Endothelial cell of umbilical vein (primary cell): ENCODE data around the gene GNA12. TPM values are rescaled to one million over a fixed set of nuclear protein-coding genes. Genes with fewer than 3 reads are reported as not detected.

Source experiments
- BruUV-seq: library from RNA; stranded (reverse); fragments of 400-500 nt; replicated peaks from 2 replicates; lab custom pipeline; 2021; lab: Mats Ljungman, UMichigan
- CTCF ChIA-PET: fragments of 300-600, 350-600 bp; sonication (Branson Sonifier 250); formaldehyde crosslinking; loops from one replicate; lab custom pipeline; 2021; ENCODE audit warnings: antibody characterized with exemption, inconsistent platforms; lab: Charles Lee
- POLR2A ChIA-PET: fragments of 300-600, 350-600 bp; sonication (Branson Sonifier 250); formaldehyde crosslinking; loops from one replicate; lab custom pipeline; 2021; ENCODE audit warnings: antibody characterized with exemption, inconsistent platforms; lab: Charles Lee
- DNase-seq: peaks from one replicate; pipeline ENCODE4 v3.0.0-alpha.2; 2011; ENCODE audit warnings: low read depth, low spot score
- FAIRE-seq: peaks from 2 replicates; lab custom pipeline; 2011; peaks lifted over from hg19 to GRCh38; lab: Jason Lieb, UNC
- H2AFZ ChIP-seq: 2 replicates; pipeline ENCODE4 v1.6.0; 2012; ENCODE audit warnings: low read depth, low read length, control low read depth, inconsistent platforms
- H3K27ac ChIP-seq: 2 replicates; pipeline ENCODE4 v1.5.1; 2011; ENCODE audit warnings: low read depth, mild to moderate bottlenecking, control low read depth, low read length, moderate library complexity; ENCODE audit not compliant: insufficient read depth
- H3K27me3 ChIP-seq, 2 experiments: 2 replicates each; pipeline versions ENCODE4 v1.6.0 to v1.6.1; 2011; ENCODE audit warnings: low read length in 2 of 2, mixed read lengths in 1 of 2; ENCODE audit not compliant: control insufficient read depth in 2 of 2, insufficient read depth in 2 of 2
- H3K36me3 ChIP-seq, 2 experiments: 2 replicates in 1 of 2; 3 replicates in 1 of 2; pipeline ENCODE4 v1.5.1; 2011; ENCODE audit warnings: low read length in 2 of 2, mild to moderate bottlenecking in 1 of 2, moderate library complexity in 1 of 2; ENCODE audit not compliant: control insufficient read depth in 2 of 2, insufficient read depth in 2 of 2; ENCODE audit errors: extremely low read depth in 1 of 2
- H3K4me1 ChIP-seq: 3 replicates; pipeline ENCODE4 v1.5.1; 2011; ENCODE audit warnings: mild to moderate bottlenecking, low read length; ENCODE audit not compliant: control insufficient read depth, insufficient read depth; ENCODE audit errors: extremely low read depth
- H3K4me2 ChIP-seq: 2 replicates; pipeline ENCODE4 v1.6.1; 2011; ENCODE audit warnings: low read length, control low read depth, mixed read lengths; ENCODE audit not compliant: insufficient read depth
- H3K4me3 ChIP-seq, 3 experiments: fragments of 200-600 bp in 1 of 3; sonication (generic), shearing (Covaris generic) in 1 of 3; replicated peaks in 1 of 3; 2 replicates each; pipeline ENCODE4 v1.5.1; 2011 to 2016; ENCODE audit warnings: control low read depth in 3 of 3, low read length in 3 of 3, mild to moderate bottlenecking in 2 of 3, inconsistent platforms in 1 of 3, low read depth in 1 of 3, moderate library complexity in 1 of 3; ENCODE audit not compliant: insufficient read depth in 1 of 3
- H3K79me2 ChIP-seq: 2 replicates; pipeline ENCODE4 v1.6.0; 2012; ENCODE audit warnings: low read length, inconsistent platforms; ENCODE audit not compliant: control insufficient read depth, insufficient read depth
- H3K9ac ChIP-seq: replicated peaks from 2 replicates; pipeline ENCODE3; 2011; ENCODE audit warnings: low read length, control low read depth; ENCODE audit not compliant: insufficient read depth; ENCODE audit errors: extremely low read depth
- H3K9me1 ChIP-seq: replicated peaks from 3 replicates; pipeline ENCODE4 v1.6.0; 2011; ENCODE audit warnings: mild to moderate bottlenecking, low read length; ENCODE audit not compliant: control insufficient read depth, insufficient read depth; ENCODE audit errors: extremely low read depth
- H3K9me3 ChIP-seq: replicated peaks from 2 replicates; pipeline ENCODE4 v1.5.1; 2012; ENCODE audit warnings: low read length, inconsistent platforms; ENCODE audit not compliant: control insufficient read depth, insufficient read depth
- H4K20me1 ChIP-seq: replicated peaks from 2 replicates; pipeline ENCODE3; 2011; ENCODE audit warnings: mild to moderate bottlenecking, low read length; ENCODE audit not compliant: control insufficient read depth, insufficient read depth; ENCODE audit errors: extremely low read depth
- EZH2 ChIP-seq: IDR thresholded peaks from 2 replicates; pipeline ENCODE4 v1.6.1; 2012; ENCODE audit warnings: borderline replicate concordance, low read depth, mild to moderate bottlenecking, moderate library complexity, low read length, inconsistent platforms; ENCODE audit not compliant: severe bottlenecking
- FOS ChIP-seq: IDR thresholded peaks from 2 replicates; pipeline ENCODE4 v1.6.1; 2011; ENCODE audit warnings: mild to moderate bottlenecking, low read length, moderate library complexity, borderline replicate concordance; ENCODE audit not compliant: insufficient read depth
- GATA2 ChIP-seq: IDR thresholded peaks from 2 replicates; pipeline ENCODE4 v1.7.0; 2011; ENCODE audit warnings: low read depth, mild to moderate bottlenecking, moderate library complexity, mixed read lengths, low read length; ENCODE audit not compliant: insufficient read length, insufficient read depth
- JUN ChIP-seq: IDR thresholded peaks from 2 replicates; pipeline ENCODE4 v1.6.1; 2011; ENCODE audit warnings: borderline replicate concordance, low read depth; ENCODE audit not compliant: insufficient read length, insufficient read depth
- MYC ChIP-seq: IDR thresholded peaks from one replicate; pipeline ENCODE4 v1.6.1; 2011; ENCODE audit warnings: mild to moderate bottlenecking, low read depth, low read length
- POLR2A ChIP-seq: IDR thresholded peaks from 2 replicates; pipeline ENCODE4 v1.6.1; 2012; ENCODE audit warnings: low read depth, mild to moderate bottlenecking, control low read depth, low read length
- POLR2AphosphoS5 ChIP-seq: IDR thresholded peaks from 2 replicates; pipeline ENCODE4 v1.6.1; 2012; ENCODE audit warnings: low read depth, mild to moderate bottlenecking, control low read depth, low read length, moderate library complexity; ENCODE audit not compliant: insufficient read depth
- dilution Hi-C: fragments of 300-500 bp; cut with MboI; formaldehyde crosslinking; loops from one replicate; pipeline ENCODE4 v1.15.0; 2019; ENCODE audit warnings: low sequenced_read_pairs; ENCODE audit not compliant: extremely low pct_ligation_motif_present
- intact Hi-C: fragments of 100-400 bp; cut with micrococcal nuclease; formaldehyde crosslinking; loops from one replicate; pipeline ENCODE4 v1.10.0; 2022
- polyA plus RNA-seq, 4 experiments: library from polyadenylated mRNA; depleted of rRNA in 3 of 4; stranded (reverse) in 3 of 4; unstranded in 1 of 4; fragments of >200 nt; gene quantifications; 2 replicates each; pipeline versions ENCODE4 v1.2.1 to v1.2.3, GENCODE V29; 2011 to 2012; ENCODE audit warnings: missing spikeins in 1 of 4
- total RNA-seq: library from RNA; stranded (reverse); gene quantifications from 2 replicates; pipeline ENCODE4 v1.2.3, GENCODE V29; 2021
- TF ChIP-seq, protein P1 (sequence below), 2 donors: IDR thresholded peaks; 1 replicate in 1 of 2; 2 replicates in 1 of 2; pipeline ENCODE4 v1.5.1; 2011; ENCODE audit warnings: low read length in 2 of 2, mild to moderate bottlenecking in 2 of 2, moderate library complexity in 2 of 2, control low read depth in 1 of 2, inconsistent platforms in 1 of 2, low read depth in 1 of 2; ENCODE audit not compliant: insufficient read depth in 1 of 2; ENCODE audit errors: extremely low read depth in 1 of 2
- TF ChIP-seq, protein P2 (sequence below): IDR thresholded peaks from 2 replicates; pipeline ENCODE4 v1.6.1; 2011; ENCODE audit not compliant: insufficient read depth, insufficient read length

GNA12 gene
- total and polyA plus RNA-seq, 2 donors (not counting 3 experiments of a cell fraction or from before 2014, with no cell fraction given), result 63.0 to 75.1 TPM

DNA sequence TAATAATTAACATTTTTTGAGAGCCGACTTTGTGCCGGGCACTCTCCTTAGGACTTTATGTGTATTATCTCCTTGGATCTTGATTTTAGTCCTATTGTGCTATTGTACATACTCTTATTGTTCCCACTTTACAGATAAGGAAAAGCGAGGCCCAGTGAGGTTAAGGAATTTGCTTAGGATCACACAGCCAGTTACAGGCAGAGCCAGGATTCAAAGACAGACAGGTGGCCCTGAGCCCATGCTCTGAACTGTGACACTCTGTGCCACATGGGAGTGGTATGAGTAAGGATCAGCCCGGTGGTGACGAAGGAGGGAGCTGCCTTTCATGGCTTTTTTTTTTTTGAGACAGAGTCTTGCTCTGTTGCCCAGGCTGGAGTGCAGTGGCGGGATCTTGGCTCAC is 15.8 kb upstream of the GNA12 start:
- BruUV-seq, result no TSS peak
- H3K9me1 ChIP-seq, result no peaks in the 10 kb centered on the region
- H3K9ac ChIP-seq, result no peak overlapping the region
- no peaks in the 10 kb centered on the region for H4K20me1 ChIP-seq
- no peak overlapping the region for H3K4me2 ChIP-seq
- TF ChIP-seq, protein P1, sequence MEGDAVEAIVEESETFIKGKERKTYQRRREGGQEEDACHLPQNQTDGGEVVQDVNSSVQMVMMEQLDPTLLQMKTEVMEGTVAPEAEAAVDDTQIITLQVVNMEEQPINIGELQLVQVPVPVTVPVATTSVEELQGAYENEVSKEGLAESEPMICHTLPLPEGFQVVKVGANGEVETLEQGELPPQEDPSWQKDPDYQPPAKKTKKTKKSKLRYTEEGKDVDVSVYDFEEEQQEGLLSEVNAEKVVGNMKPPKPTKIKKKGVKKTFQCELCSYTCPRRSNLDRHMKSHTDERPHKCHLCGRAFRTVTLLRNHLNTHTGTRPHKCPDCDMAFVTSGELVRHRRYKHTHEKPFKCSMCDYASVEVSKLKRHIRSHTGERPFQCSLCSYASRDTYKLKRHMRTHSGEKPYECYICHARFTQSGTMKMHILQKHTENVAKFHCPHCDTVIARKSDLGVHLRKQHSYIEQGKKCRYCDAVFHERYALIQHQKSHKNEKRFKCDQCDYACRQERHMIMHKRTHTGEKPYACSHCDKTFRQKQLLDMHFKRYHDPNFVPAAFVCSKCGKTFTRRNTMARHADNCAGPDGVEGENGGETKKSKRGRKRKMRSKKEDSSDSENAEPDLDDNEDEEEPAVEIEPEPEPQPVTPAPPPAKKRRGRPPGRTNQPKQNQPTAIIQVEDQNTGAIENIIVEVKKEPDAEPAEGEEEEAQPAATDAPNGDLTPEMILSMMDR (IDR thresholded peaks at IDR 0.05; ENCODE audit: extremely low read depth in 1 of 2, insufficient read depth in 1 of 2, low read depth in 1 of 2, low read length in 2 of 2), result no peak
- no peak for TF ChIP-seq POLR2AphosphoS5
- no peak for TF ChIP-seq FOS
- TF ChIP-seq GATA2, result no peak
- no peak for TF ChIP-seq POLR2A
- no peak for TF ChIP-seq MYC
- TF ChIP-seq EZH2, result no peak
- TF ChIP-seq, protein P2, sequence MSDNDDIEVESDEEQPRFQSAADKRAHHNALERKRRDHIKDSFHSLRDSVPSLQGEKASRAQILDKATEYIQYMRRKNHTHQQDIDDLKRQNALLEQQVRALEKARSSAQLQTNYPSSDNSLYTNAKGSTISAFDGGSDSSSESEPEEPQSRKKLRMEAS, result no peak
- TF ChIP-seq JUN, result no peak
- no peak for FAIRE-seq
- no peaks in the 10 kb centered on the region for H3K9me3 ChIP-seq
- peaks cover 21% of the 10 kb centered on the region for H3K4me1 ChIP-seq
- dilution Hi-C loops (no loop called here), intact Hi-C loops (loop anchor here (5.0 to 10.0 kb wide), 6 partner anchors 103 to 1775 kb away; partner anchors contain the start of gene SDK1)
- no peaks in the 10 kb centered on the region for H3K27me3 ChIP-seq
- CTCF ChIA-PET, result interaction anchor here (1.0 kb wide), 1 partner anchor 189 kb away, joined by 3 read pairs; no protein-coding TSS in a partner anchor
- H3K36me3 ChIP-seq, result no peaks in the 10 kb centered on the region
- H2AFZ ChIP-seq, result no peak overlapping the region
- no peak for DNase-seq
- no peaks in the 10 kb centered on the region for H3K79me2 ChIP-seq
- POLR2A ChIA-PET, result no interaction called here
- H3K27ac ChIP-seq, result no peak overlapping the region
- H3K4me3 ChIP-seq, result no peak overlapping the region
